ENCODE data around the gene CDH24. TPM values are rescaled to one million over a fixed set of nuclear protein-coding genes. Genes with fewer than 3 reads are reported as not detected.

Gene CDH24
- total and polyA plus RNA-seq, 2 of the 13 experiments (the other 11 are each of a cell fraction or from before 2014, with no cell fraction given), result 0.69 to 0.99 TPM

- TF ChIP-seq ZNF710 (CRISPR knock-in tag; IDR thresholded peaks at IDR 0.05; ENCODE audit: borderline replicate concordance), result peak; percentile 86
- TF ChIP-seq TARDBP (CRISPR knock-in tag; IDR thresholded peaks at IDR 0.05), result peak; percentile 92
- peak; percentile 100 for TF ChIP-seq IRF9 (CRISPR knock-in tag; IDR thresholded peaks at IDR 0.05; ENCODE audit: borderline replicate concordance)
- TF ChIP-seq ZFP36L2 (CRISPR knock-in tag; IDR thresholded peaks at IDR 0.05), result peak; percentile 62; the same call in 1 of the 2 replicates
- peak; percentile 100 for TF ChIP-seq RBFOX2 (IDR thresholded peaks at IDR 0.05; ENCODE audit: low read depth, low read length)
- peak; percentile 89; the same call in 1 of the 2 replicates for TF ChIP-seq MYPOP (CRISPR knock-in tag; IDR thresholded peaks at IDR 0.05)
- no peak for TF ChIP-seq HMGA1 (CRISPR knock-in tag; conservative IDR thresholded peaks at IDR 0.05)
- peak; percentile 82; the same call in 1 of the 2 replicates for TF ChIP-seq ZSCAN22 (CRISPR knock-in tag; IDR thresholded peaks at IDR 0.05)
- TF ChIP-seq RBAK (CRISPR knock-in tag; IDR thresholded peaks at IDR 0.05), result peak; percentile 81; the same call in 1 of the 2 replicates
- peak; percentile 78 for TF ChIP-seq ZNF331 (CRISPR knock-in tag; IDR thresholded peaks at IDR 0.05)
- TF ChIP-seq ZNF746 (CRISPR knock-in tag; IDR thresholded peaks at IDR 0.05), result peak; percentile 82
- TF ChIP-seq DNMT1 (CRISPR knock-in tag; IDR thresholded peaks at IDR 0.05), result peak; percentile 100
- TF ChIP-seq TSC22D2 (CRISPR knock-in tag; IDR thresholded peaks at IDR 0.05; ENCODE audit: borderline replicate concordance), result peak; percentile 84; the same call in 1 of the 2 replicates
- TF ChIP-seq GTF2F1 (IDR thresholded peaks at IDR 0.05; ENCODE audit: low read length), result no peak; the same call in 1 of the 2 replicates
- TF ChIP-seq TEAD2 (CRISPR knock-in tag; IDR thresholded peaks at IDR 0.05), result peak; percentile 94
- 0 out of 2 replicates have a peak, but pooled peaks have one; percentile 86 for TF ChIP-seq ZNF329 (CRISPR knock-in tag; IDR thresholded peaks at IDR 0.05; ENCODE audit: low read depth)
- no peak; the same call in 1 of the 2 replicates for TF ChIP-seq ZNF615 (CRISPR knock-in tag; IDR thresholded peaks at IDR 0.05; ENCODE audit: borderline replicate concordance)
- TF ChIP-seq CHCHD3 (CRISPR knock-in tag; IDR thresholded peaks at IDR 0.05), result peak; percentile 75; the same call in 1 of the 2 replicates
- peak; percentile 80 for TF ChIP-seq ZNF263 (CRISPR knock-in tag; IDR thresholded peaks at IDR 0.05)
- peak; percentile 77; the same call in 1 of the 2 replicates for TF ChIP-seq CREB3 (CRISPR knock-in tag; IDR thresholded peaks at IDR 0.05)
- TF ChIP-seq ELK4 (CRISPR knock-in tag; IDR thresholded peaks at IDR 0.05; ENCODE audit: borderline replicate concordance), result peak; percentile 84; the same call in 1 of the 2 replicates
- peak in 1 of 2 experiments; percentile 94; a peak in 2 of 4 replicates for TF ChIP-seq POLR2A (IDR thresholded peaks at IDR 0.05; ENCODE audit: insufficient read depth in 1 of 2, low read depth in 2 of 2, low read length in 2 of 2)
Measured at GRCh38 chr14:23094666-23095195, 37.4 kb upstream of the CDH24 start, which contains the start of gene ACIN1 (continued).
